Measurements from ENCODE around the gene NUBP1. TPM values are rescaled to one million over a fixed set of nuclear protein-coding genes. Genes with fewer than 3 reads are reported as not detected.

The NUBP1 gene
- total and polyA plus RNA-seq, 9 of the 15 experiments (the other 6 are each of a cell fraction or from before 2014, with no cell fraction given), result 17.2 to 55.1 (median 35.6) TPM

- peak; percentile 81 for TF ChIP-seq PRDM10 (IDR thresholded peaks at IDR 0.05; ENCODE audit: partially characterized antibody)
- no peak for TF ChIP-seq ZNF551 (CRISPR knock-in tag; IDR thresholded peaks at IDR 0.05)
- no peak for TF ChIP-seq ESRRB (CRISPR knock-in tag; IDR thresholded peaks at IDR 0.05; ENCODE audit: borderline replicate concordance)
- TF ChIP-seq ELF4 (CRISPR knock-in tag; IDR thresholded peaks at IDR 0.05), result no peak
- TF ChIP-seq ZNF639 (CRISPR knock-in tag; conservative IDR thresholded peaks at IDR 0.05 in 1 of 2, IDR thresholded peaks at IDR 0.05 in 1 of 2), result no peak
- TF ChIP-seq, protein P1, sequence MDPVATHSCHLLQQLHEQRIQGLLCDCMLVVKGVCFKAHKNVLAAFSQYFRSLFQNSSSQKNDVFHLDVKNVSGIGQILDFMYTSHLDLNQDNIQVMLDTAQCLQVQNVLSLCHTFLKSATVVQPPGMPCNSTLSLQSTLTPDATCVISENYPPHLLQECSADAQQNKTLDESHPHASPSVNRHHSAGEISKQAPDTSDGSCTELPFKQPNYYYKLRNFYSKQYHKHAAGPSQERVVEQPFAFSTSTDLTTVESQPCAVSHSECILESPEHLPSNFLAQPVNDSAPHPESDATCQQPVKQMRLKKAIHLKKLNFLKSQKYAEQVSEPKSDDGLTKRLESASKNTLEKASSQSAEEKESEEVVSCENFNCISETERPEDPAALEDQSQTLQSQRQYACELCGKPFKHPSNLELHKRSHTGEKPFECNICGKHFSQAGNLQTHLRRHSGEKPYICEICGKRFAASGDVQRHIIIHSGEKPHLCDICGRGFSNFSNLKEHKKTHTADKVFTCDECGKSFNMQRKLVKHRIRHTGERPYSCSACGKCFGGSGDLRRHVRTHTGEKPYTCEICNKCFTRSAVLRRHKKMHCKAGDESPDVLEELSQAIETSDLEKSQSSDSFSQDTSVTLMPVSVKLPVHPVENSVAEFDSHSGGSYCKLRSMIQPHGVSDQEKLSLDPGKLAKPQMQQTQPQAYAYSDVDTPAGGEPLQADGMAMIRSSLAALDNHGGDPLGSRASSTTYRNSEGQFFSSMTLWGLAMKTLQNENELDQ (CRISPR knock-in tag; IDR thresholded peaks at IDR 0.05; ENCODE audit: borderline replicate concordance), result no peak
- no peak for TF ChIP-seq ZNF197 (CRISPR knock-in tag; IDR thresholded peaks at IDR 0.05; ENCODE audit: low read depth)
- no peak for TF ChIP-seq SREBF1 (IDR thresholded peaks at IDR 0.05; ENCODE audit: borderline replicate concordance, low read depth, low read length)
- TF ChIP-seq, protein P2, sequence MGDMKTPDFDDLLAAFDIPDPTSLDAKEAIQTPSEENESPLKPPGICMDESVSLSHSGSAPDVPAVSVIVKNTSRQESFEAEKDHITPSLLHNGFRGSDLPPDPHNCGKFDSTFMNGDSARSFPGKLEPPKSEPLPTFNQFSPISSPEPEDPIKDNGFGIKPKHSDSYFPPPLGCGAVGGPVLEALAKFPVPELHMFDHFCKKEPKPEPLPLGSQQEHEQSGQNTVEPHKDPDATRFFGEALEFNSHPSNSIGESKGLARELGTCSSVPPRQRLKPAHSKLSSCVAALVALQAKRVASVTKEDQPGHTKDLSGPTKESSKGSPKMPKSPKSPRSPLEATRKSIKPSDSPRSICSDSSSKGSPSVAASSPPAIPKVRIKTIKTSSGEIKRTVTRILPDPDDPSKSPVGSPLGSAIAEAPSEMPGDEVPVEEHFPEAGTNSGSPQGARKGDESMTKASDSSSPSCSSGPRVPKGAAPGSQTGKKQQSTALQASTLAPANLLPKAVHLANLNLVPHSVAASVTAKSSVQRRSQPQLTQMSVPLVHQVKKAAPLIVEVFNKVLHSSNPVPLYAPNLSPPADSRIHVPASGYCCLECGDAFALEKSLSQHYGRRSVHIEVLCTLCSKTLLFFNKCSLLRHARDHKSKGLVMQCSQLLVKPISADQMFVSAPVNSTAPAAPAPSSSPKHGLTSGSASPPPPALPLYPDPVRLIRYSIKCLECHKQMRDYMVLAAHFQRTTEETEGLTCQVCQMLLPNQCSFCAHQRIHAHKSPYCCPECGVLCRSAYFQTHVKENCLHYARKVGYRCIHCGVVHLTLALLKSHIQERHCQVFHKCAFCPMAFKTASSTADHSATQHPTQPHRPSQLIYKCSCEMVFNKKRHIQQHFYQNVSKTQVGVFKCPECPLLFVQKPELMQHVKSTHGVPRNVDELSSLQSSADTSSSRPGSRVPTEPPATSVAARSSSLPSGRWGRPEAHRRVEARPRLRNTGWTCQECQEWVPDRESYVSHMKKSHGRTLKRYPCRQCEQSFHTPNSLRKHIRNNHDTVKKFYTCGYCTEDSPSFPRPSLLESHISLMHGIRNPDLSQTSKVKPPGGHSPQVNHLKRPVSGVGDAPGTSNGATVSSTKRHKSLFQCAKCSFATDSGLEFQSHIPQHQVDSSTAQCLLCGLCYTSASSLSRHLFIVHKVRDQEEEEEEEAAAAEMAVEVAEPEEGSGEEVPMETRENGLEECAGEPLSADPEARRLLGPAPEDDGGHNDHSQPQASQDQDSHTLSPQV (IDR thresholded peaks at IDR 0.05), result peak; percentile 34; the same call in 1 of the 2 replicates
- TF ChIP-seq ATF1 (CRISPR knock-in tag; IDR thresholded peaks at IDR 0.05), result no peak
- TF ChIP-seq ATF1 (tag; IDR thresholded peaks at IDR 0.05), result no peak
- no peak for TF ChIP-seq ZNF766 (CRISPR knock-in tag; conservative IDR thresholded peaks at IDR 0.05)
- 0 out of 2 replicates have a peak, but pooled peaks have one; percentile 4 for TF ChIP-seq MAFK (IDR thresholded peaks at IDR 0.05; ENCODE audit: low read length)
- no peak for TF ChIP-seq ADNP (tag; IDR thresholded peaks at IDR 0.05)
- no peak for TF ChIP-seq TAL1 (IDR thresholded peaks at IDR 0.05)
- no peak for TF ChIP-seq ERF (CRISPR knock-in tag; IDR thresholded peaks at IDR 0.05)
These were observed 858 bp downstream of the NUBP1 start (continued) for GRCh38 chr16:10744370-10745030.

Data from K562 (cell line).